HL-60 (cell line): ENCODE measurements around the gene GFOD1.

Experiments used
- DNase-seq, 2 experiments: peaks; one replicate each; pipeline ENCODE4 v3.0.0-alpha.2; 2010 to 2020; ENCODE audit warnings: low read depth in 1 of 2, low spot score in 1 of 2
- H3K27ac ChIP-seq: fragments of 250-450 bp; sonication (Bioruptor Pico); replicated peaks from 2 replicates; pipeline ENCODE4 v1.5.1; 2020; ENCODE audit warnings: mild to moderate bottlenecking, moderate library complexity
- H3K27me3 ChIP-seq: fragments of 250-450 bp; sonication (Bioruptor Pico); 2 replicates; pipeline ENCODE4 v1.5.1; 2021; ENCODE audit warnings: mild to moderate bottlenecking, moderate library complexity; ENCODE audit not compliant: insufficient read depth, poor library complexity, severe bottlenecking
- H3K4me3 ChIP-seq: replicated peaks from 2 replicates; pipeline ENCODE4 v1.5.1; 2011; ENCODE audit warnings: mild to moderate bottlenecking, control low read depth, low read length; ENCODE audit not compliant: insufficient read depth
- GABPA ChIP-seq: IDR thresholded peaks from 2 replicates; pipeline ENCODE4 v1.6.1; 2012; ENCODE audit warnings: low read depth
- POLR2AphosphoS5 ChIP-seq: IDR thresholded peaks from 2 replicates; pipeline ENCODE4 v1.6.1; 2012; ENCODE audit warnings: low read depth
- SPI1 ChIP-seq: IDR thresholded peaks from 2 replicates; pipeline ENCODE4 v1.6.1; 2012; ENCODE audit warnings: low read depth, mild to moderate bottlenecking, borderline replicate concordance
- TF ChIP-seq, protein P1 (sequence below): IDR thresholded peaks from 2 replicates; pipeline ENCODE4 v1.6.1; 2012; ENCODE audit warnings: low read depth; ENCODE audit not compliant: insufficient replicate concordance
- TF ChIP-seq, protein P2 (sequence below): IDR thresholded peaks from one replicate; pipeline ENCODE4 v1.5.1; 2011; ENCODE audit warnings: low read length, control low read depth, inconsistent platforms; ENCODE audit not compliant: insufficient read depth

Gene GFOD1

DNA sequence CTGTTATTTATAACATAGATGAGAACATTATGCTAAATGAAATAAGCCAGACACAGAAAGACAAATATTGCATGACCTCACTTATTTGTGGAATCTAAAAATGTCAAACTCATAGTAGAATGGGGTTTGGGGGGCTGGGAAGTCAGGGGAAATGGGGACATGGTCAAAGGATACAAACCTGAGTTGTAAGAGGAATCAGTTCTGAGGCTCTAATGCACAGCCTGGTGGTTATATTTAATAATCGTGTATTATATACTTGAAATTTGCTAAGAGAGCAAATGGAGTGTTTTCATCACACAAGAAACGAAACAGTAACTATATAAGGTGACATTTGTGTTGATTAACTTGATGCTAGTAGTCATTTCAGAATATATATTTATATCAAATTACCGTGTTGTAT is 40.8 kb upstream of the GFOD1 start:
- H3K27me3 ChIP-seq: no peaks in the 10 kb centered on the region
- TF ChIP-seq, protein P1, sequence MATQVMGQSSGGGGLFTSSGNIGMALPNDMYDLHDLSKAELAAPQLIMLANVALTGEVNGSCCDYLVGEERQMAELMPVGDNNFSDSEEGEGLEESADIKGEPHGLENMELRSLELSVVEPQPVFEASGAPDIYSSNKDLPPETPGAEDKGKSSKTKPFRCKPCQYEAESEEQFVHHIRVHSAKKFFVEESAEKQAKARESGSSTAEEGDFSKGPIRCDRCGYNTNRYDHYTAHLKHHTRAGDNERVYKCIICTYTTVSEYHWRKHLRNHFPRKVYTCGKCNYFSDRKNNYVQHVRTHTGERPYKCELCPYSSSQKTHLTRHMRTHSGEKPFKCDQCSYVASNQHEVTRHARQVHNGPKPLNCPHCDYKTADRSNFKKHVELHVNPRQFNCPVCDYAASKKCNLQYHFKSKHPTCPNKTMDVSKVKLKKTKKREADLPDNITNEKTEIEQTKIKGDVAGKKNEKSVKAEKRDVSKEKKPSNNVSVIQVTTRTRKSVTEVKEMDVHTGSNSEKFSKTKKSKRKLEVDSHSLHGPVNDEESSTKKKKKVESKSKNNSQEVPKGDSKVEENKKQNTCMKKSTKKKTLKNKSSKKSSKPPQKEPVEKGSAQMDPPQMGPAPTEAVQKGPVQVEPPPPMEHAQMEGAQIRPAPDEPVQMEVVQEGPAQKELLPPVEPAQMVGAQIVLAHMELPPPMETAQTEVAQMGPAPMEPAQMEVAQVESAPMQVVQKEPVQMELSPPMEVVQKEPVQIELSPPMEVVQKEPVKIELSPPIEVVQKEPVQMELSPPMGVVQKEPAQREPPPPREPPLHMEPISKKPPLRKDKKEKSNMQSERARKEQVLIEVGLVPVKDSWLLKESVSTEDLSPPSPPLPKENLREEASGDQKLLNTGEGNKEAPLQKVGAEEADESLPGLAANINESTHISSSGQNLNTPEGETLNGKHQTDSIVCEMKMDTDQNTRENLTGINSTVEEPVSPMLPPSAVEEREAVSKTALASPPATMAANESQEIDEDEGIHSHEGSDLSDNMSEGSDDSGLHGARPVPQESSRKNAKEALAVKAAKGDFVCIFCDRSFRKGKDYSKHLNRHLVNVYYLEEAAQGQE: no peak
- TF ChIP-seq POLR2AphosphoS5 (no peak), SPI1 (no peak), GABPA (no peak)
- TF ChIP-seq, protein P2, sequence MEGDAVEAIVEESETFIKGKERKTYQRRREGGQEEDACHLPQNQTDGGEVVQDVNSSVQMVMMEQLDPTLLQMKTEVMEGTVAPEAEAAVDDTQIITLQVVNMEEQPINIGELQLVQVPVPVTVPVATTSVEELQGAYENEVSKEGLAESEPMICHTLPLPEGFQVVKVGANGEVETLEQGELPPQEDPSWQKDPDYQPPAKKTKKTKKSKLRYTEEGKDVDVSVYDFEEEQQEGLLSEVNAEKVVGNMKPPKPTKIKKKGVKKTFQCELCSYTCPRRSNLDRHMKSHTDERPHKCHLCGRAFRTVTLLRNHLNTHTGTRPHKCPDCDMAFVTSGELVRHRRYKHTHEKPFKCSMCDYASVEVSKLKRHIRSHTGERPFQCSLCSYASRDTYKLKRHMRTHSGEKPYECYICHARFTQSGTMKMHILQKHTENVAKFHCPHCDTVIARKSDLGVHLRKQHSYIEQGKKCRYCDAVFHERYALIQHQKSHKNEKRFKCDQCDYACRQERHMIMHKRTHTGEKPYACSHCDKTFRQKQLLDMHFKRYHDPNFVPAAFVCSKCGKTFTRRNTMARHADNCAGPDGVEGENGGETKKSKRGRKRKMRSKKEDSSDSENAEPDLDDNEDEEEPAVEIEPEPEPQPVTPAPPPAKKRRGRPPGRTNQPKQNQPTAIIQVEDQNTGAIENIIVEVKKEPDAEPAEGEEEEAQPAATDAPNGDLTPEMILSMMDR: no peak
- no peak overlapping the region for H3K4me3 ChIP-seq
- no peak overlapping the region for H3K27ac ChIP-seq
- DNase-seq: no peak

DNA sequence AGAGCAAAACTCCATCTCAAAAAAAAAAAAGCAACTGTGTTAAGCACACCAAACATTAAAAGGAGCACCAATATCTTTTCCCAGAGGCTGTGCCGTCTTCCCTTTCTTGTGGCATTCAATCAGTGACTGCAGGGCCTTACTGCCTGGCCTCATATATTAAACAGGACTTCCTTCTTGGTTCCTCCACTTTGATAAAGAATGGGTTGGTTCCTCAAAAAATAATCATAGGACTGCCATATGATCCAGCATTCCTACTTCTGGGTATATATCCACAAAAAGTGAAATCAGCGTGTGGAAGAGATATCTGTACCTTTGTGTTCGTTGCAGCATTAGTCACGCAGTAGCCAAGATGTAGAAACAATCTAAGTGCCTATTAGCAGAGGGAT is 40.3 kb upstream of the GFOD1 start:
- TF ChIP-seq, protein P1: no peak
- TF ChIP-seq GABPA (no peak), POLR2AphosphoS5 (no peak), SPI1 (no peak)
- TF ChIP-seq, protein P2: no peak
- H3K4me3 ChIP-seq: no peak overlapping the region
- H3K27ac ChIP-seq: peak overlapping the region; percentile 78
- DNase-seq: no peak
- no peaks in the 10 kb centered on the region for H3K27me3 ChIP-seq

DNA sequence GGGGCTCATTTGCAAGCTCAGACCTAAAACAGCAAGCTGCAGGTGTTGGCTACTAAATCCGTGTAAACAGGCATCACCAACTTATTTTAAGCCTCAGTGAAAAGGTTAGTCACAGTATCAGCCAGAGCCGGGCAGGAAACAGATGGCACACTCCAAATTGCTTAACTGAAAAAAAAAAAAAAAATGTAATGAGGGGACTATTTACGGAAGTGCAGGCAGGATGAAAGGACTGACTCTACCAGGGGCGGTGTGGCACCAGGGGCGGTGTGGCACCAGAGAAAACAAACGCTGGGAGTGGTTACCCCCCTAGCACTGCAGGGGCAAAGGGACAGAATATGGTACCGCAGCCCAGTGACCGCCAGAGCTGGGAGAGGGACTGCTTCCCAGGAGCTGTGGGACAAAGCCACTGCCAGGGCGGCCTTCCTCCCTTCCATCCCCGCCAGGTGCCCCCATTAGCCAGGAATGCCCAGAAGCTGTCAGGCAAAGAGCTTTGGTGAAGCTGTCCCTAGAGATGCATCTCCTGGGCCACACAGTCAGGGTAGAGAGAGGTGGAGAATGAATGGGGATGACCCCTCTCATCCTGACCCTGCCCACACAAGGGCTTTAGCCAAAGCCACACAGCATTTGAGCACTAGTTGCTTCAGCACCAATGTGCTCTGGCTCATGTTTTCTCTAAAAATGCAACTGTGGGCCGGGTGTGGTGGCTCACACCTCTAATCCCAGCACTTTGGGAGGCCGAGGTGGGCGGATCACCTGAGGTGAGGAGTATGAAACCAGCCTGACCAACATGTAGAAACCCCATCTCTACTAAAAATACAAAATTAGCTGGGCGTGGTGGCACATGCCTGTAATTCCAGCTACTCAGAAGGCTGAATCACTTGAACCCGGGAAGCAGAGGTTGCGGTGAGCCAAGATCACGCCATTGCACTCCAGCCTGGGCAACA is 39.6 kb upstream of the GFOD1 start:
- Histone ChIP-seq H3K4me3 (no peak overlapping the region), H3K27me3 (no peaks in the 10 kb centered on the region), H3K27ac (peak overlapping the region; percentile 78)
- DNase-seq: peak; percentile 84 to 86
- peak; percentile 98 for TF ChIP-seq SPI1
- TF ChIP-seq, protein P1: peak; percentile 46
- no peak; the same call in 1 of the 2 replicates for TF ChIP-seq GABPA
- TF ChIP-seq, protein P2: no peak
- TF ChIP-seq POLR2AphosphoS5: peak; percentile 96
